Glomerular visceral epithelial cell (primary cell): Measurements from ENCODE around the gene ADAMTSL1.
A peak's percentile ranks its signal among the peaks of the same experiment; 100 is the strongest.

Source experiments
- DNase-seq: peaks from one replicate; pipeline ENCODE4 v3.0.0-alpha.2; 2016; ENCODE audit errors: extremely low spot score

Gene ADAMTSL1

DNA sequence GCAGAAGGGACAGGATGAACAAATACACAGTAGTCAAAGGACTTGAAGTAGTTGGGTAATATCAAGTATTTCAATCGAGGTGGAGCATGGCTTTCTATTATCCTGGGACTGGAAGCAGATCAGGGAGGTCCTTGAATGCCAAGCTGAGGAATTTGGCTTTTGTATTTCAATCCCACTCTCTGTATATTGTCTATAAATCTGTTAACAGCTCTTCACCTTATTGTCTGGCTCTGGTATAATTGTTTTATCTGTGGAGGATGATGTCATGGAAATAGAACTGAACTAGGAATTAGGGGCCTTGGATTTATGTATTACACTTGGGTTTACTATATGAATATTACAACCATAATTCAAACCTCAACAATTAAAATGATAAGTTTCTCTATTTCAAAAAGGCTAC lies 6.3 kb upstream of the ADAMTSL1 start:
- DNase-seq, result no peak

- no peak for DNase-seq
Observed at GRCh38 chr9:18472435-18472834, 1.5 kb upstream of the ADAMTSL1 start.

GRCh38 chr9:18472841-18473251 lies 1.1 kb upstream of the ADAMTSL1 start:
- no peak for DNase-seq

DNA sequence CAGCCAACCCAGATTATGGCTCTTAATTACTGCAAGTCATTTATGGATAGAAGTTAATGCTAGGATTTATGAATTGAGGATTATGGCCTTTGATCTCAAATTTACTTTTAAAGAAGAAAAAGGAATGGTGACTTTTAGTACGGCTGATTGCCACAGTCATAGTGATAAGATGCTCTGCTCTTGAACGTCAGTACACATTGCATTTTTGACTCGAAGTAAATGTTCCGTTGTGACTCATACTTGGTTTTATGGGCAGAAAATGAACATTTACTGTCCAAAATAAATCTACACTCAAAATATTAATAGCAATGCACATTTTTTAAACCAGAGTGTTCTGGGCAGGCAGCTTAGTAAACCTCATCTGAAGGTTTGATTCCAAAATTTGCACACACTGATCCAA lies 830 bp downstream of the ADAMTSL1 start:
- no peak for DNase-seq

DNA sequence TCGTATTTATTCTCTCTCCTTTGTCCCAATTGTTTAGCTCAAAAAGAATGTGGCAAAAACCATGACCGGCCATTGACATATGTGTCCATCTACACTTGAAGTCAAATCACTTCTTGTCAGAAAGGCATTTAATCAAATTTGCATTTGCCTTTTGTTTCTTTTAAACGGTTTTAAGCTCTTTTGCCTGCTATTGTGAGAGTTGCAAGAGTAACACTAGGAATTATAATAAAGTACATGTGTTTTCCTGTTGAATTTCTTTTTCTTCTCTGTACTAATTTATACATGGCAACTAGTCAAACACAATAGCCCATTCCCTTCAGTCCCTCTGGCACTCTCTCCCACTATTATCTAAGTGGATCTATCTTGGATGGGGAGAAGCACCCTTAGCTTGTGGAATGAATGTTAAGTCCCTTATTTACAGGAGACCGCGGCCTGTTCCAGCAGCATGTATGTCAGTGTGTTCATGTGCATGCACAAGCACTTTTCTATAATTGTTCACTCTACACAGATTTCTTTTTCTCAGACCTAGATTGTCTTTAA lies 3.2 kb downstream of the ADAMTSL1 start:
- no peak for DNase-seq

DNA sequence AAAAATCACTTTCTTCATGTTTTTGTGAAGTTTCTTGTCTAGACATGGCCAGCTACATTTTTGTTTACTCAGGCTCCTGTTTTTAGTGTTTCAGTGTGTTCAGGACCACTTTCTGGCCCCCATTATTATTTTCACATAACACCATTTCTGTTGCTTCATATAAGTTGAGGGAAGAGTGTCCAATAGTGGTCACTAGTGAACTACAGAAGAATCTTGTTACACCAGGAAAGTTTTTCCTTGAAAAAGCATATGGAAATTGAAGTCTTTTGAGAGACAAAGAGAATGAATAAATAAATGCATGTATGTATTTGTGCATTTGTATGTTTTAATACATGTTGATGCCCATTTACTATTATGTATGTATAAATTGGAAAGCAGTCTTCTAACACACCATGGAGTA lies 3.8 kb downstream of the ADAMTSL1 start:
- DNase-seq, result no peak

DNA sequence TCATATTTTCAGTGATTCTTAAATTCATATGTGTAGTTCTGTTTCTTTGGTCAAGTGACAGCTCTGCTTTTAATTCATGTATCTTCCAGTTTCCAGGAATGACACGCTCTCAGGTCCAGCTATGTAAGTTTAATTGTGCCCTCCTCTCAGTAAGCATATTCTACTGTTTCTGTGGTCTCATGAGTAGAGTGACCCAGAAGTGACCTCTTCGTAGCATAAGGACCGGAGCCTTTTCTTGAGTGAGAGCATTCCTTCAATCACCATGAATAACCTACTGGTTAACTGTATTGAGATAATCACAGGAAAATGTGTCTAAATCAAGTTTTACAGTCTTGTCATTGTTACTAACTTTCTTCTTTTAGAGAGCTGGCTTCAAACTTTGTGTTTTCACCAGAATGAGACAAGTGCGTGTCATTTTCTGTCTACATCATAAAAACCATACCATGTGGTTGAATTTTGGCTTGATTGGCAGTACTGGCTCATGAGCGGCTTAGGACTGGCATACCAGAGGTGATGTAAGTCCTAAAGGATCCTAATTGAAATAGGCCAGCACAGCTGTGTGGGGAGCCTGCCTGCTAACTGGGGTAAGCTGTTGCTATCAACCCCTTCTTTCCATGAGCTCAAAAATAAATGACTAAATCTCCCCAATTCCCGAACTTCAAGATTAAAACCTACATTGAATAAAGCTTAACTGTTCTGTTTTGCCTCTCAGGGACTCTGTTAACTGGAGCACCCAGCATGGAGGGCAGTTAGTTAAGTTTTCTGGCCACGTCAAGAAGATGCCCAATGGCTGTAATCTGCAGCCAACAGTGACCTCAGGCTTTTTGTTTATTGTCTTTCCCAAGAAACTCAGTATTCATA lies 4.8 kb downstream of the ADAMTSL1 start:
- peak; percentile 72 for DNase-seq

- DNase-seq, result no peak
Observed at GRCh38 chr9:18479405-18479804, 5.5 kb downstream of the ADAMTSL1 start.

GRCh38 chr9:18480662-18481093 lies 6.7 kb downstream of the ADAMTSL1 start:
- no peak for DNase-seq

GRCh38 chr9:18482371-18482770 lies 8.4 kb downstream of the ADAMTSL1 start:
- DNase-seq, result no peak

DNA sequence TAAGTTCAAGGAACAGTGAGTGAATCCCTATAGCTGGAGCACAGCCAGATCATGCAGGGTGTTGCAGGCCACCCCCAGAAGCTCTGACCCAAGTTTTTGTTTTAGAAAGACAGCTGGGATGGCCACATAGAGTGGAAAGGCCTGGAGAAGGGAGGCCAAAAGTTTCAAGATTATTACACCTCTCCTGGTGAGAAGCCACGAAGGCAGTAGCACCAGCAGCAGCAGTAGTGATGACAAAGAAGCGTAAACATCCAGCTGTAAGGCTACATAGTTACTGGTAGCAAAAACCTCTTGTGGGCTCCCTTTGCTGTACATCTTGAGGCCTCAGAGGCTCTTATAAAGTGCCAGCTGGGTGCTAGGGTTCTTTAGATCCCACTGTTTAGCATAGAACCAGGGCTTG lies 11.8 kb downstream of the ADAMTSL1 start:
- peak; percentile 46 for DNase-seq

DNA sequence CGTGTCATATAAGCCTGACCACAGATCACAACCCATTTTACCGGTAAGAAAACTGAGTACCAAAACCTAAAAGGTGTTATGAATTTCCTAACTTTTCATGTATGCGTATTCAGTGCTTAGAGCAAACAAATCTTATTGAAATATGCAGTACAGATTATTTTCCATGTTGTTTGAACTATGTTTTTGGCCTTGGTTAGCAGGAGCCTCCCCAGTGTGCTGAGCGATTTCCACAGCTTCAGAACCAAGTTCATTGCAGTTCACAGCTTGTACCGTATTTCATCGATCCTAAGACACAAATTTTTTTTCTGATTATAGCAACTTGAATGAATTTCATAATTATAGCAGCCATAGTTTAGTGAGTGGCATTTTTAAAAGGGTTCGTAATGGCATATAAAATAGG lies 13.7 kb downstream of the ADAMTSL1 start:
- DNase-seq, result no peak

DNA sequence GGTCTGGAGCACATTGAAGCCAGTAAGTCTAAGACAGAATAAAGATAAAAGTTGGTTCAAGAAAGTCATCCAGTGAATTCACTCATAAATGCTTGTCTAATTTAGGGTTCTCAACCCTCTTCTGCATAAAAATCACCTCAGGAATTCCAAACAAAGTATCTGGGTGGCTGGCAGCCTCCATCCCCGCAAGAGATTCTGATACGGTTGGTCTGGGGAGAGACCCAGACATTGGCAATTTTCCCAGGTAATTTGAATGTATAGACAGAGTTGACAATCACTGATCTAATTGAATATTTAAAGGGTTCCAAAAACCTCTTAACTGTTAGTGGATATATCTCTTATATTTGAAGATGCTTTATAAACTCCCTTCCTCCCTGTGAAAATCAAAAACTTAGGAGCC lies 14.9 kb downstream of the ADAMTSL1 start:
- DNase-seq, result no peak

DNA sequence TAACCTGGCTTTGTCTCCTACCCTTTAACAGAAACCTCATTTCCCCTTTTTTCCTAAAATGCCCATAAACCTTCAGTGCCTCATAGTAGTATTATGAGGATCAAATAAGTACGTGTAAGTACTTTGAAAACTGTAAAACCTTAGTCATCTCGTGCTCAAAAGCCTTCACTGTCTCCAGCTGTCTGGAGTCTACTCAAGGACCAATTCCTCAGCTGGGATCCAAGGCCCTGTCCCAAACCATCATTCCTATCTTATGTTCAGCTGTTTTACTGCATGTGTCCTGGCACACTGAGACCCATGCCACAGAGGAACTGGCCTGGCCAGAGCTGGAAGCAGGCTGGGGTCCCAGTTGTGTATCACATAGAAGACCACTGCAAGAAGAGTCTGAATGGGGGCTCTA lies 15.9 kb downstream of the ADAMTSL1 start:
- peak; percentile 39 for DNase-seq

DNA sequence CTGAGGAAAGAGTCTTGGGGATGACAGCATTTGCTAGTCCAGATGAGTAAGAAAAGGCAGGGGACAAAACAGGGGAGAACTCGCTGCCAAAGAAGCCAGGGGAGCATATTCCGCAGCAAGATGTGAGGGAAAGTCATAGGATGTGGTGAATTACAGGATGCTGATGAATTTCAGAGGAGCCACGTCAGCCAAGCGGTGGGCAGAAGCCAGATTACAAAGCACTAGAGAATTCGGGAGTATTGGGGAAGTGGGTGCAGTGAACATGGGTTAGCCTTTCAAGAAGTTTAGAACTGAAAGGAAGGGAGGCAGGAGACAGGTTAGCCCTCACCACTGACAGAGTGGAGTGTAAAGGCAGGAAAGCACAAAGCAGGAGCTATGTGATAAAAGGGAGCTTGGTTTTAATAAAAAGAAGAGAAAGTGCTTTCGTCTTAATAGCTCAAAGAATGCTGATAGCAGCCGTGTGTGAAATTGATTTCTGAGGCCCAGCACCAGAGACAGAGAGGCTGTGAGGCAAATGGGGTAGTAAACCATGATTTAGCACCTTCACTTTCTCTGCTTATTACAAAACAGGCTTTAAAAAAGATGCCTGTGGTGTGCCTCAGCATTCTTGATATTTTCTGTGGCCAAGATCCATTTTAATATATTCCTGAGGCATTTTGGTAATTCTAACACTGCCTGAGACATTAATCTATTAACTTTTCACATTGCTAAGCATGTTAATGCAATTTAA lies 16.9 kb downstream of the ADAMTSL1 start:
- peak; percentile 99 for DNase-seq

DNA sequence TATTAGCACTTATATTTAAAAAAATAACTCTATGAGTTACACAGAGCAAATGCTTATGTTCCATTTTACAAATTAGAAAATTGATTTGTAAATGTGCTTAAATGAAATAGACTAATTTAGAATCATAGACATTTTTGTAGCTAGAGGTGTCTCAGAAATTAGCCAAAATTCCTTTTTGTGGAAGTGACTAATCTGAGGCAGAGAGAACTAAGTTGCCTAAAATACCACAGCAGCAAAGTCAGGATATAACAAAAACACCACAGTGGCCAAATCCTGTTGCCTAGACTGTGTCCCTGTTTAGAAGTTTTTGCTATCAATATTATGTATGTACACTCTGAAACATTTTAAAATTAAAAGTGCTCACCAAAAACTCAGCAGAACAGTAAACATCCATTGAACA lies 18.7 kb downstream of the ADAMTSL1 start:
- no peak for DNase-seq

- peak; percentile 51 for DNase-seq
Observed at GRCh38 chr9:18493451-18493993, 19.6 kb downstream of the ADAMTSL1 start.

- DNase-seq, result no peak
Observed at GRCh38 chr9:18495065-18495464, 21.1 kb downstream of the ADAMTSL1 start.

- DNase-seq, result no peak
Observed at GRCh38 chr9:18496256-18497000, 22.5 kb downstream of the ADAMTSL1 start.

DNA sequence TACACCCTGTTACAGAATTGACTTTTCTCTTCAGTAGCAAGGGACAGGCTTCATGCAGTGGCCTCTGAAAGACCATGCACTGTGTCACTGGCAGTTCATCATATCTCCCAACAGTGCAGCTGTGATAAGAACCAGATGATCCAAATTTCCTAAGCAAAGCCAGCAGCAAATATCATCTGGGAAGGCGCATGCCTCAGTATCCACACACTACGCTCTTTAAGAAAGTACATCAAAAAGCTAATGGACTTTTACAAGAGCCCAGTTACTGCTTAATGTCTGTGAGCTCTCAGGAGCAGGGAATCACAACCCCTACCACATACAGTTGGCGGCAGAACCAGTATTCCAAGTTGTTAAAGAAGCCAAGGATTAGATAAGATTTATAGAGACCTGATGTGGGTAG lies 25.1 kb downstream of the ADAMTSL1 start:
- DNase-seq, result no peak

GRCh38 chr9:18499980-18500379 lies 26.0 kb downstream of the ADAMTSL1 start:
- DNase-seq, result peak; percentile 60

GRCh38 chr9:18500451-18500850 lies 26.5 kb downstream of the ADAMTSL1 start:
- DNase-seq, result no peak
